K562 (cell line): ENCODE data around the gene LIN28A. TPM values are rescaled to one million over a fixed set of nuclear protein-coding genes. Genes with fewer than 3 reads are reported as not detected.

Experiments
- GABPB2 ChIP-seq: fragments of 250-450 bp; sonication (Bioruptor Pico); conservative IDR thresholded peaks from 2 replicates; pipeline ENCODE4 v1.5.1; 2021; ENCODE audit warnings: mild to moderate bottlenecking
- GTF2A2 ChIP-seq: IDR thresholded peaks from 2 replicates; pipeline ENCODE4 v1.6.1; 2016; ENCODE audit warnings: mild to moderate bottlenecking, missing genetic modification characterization, missing compliant biosample characterization
- HEY1 ChIP-seq: fragments of 250-450 bp; sonication (Bioruptor Pico); IDR thresholded peaks from 2 replicates; pipeline ENCODE4 v1.5.0; 2020; ENCODE audit warnings: mild to moderate bottlenecking, moderate library complexity, borderline replicate concordance
- KAT7 ChIP-seq: sonication (generic); formaldehyde crosslinking; IDR thresholded peaks from 2 replicates; pipeline ENCODE4 v1.8.0; 2022; ENCODE audit warnings: missing genetic modification reagents, mild to moderate bottlenecking, borderline replicate concordance
- KDM4B ChIP-seq, 2 experiments: fragments of 450-650 bp in 1 of 2; sonication (generic) in 1 of 2; IDR thresholded peaks; 2 replicates each; pipeline ENCODE4 v1.6.1; 2016 to 2017; ENCODE audit warnings: borderline replicate concordance in 2 of 2, antibody characterized with exemption in 1 of 2, low read depth in 1 of 2, mild to moderate bottlenecking in 1 of 2
- KLF16 ChIP-seq: IDR thresholded peaks from 2 replicates; pipeline ENCODE4 v1.6.1; 2016; ENCODE audit warnings: antibody characterized with exemption
- MAZ ChIP-seq, 2 experiments: fragments of 450-650 bp in 1 of 2; sonication (generic) in 1 of 2; formaldehyde crosslinking; IDR thresholded peaks in 1 of 2; conservative IDR thresholded peaks in 1 of 2; 2 replicates each; pipeline versions ENCODE4 v1.4.0 to v1.5.0; 2020; ENCODE audit warnings: mild to moderate bottlenecking in 1 of 2, missing genetic modification reagents in 1 of 2
- POLR2G ChIP-seq: fragments of 200-400 bp; formaldehyde crosslinking; IDR thresholded peaks from 2 replicates; pipeline ENCODE4 v1.6.1; 2017; ENCODE audit warnings: low read depth, mild to moderate bottlenecking, antibody characterized with exemption, low read length, moderate library complexity
- PRPF4 ChIP-seq: fragments of 200-400 bp; formaldehyde crosslinking; IDR thresholded peaks from one replicate; pipeline ENCODE4 v1.6.1; 2017; ENCODE audit warnings: low read length, low read depth, mild to moderate bottlenecking; ENCODE audit not compliant: insufficient read depth, poor library complexity, severe bottlenecking
- RB1 ChIP-seq: fragments of 450-650 bp; IDR thresholded peaks from 2 replicates; pipeline ENCODE4 v1.6.1; 2017; ENCODE audit warnings: low read depth, mild to moderate bottlenecking
- RBM25 ChIP-seq: fragments of 200-400 bp; formaldehyde crosslinking; IDR thresholded peaks from 2 replicates; pipeline ENCODE4 v1.6.1; 2018; ENCODE audit warnings: low read length, low read depth, moderate library complexity; ENCODE audit not compliant: severe bottlenecking
- RHOXF2B ChIP-seq: fragments of 250-450 bp; sonication (Bioruptor Pico); conservative IDR thresholded peaks from 2 replicates; pipeline ENCODE4 v1.5.1; 2021
- TAF7 ChIP-seq: fragments of 450-650 bp; IDR thresholded peaks from 2 replicates; pipeline ENCODE4 v1.6.1; 2016; ENCODE audit warnings: missing genetic modification characterization, missing compliant biosample characterization
- TBP ChIP-seq: optimal IDR thresholded peaks from 2 replicates; pipeline ENCODE3; 2011; ENCODE audit warnings: low read depth, low read length, improper control_type of control experiment
- TCF3 ChIP-seq: sonication (generic); formaldehyde crosslinking; IDR thresholded peaks from 2 replicates; pipeline ENCODE4 v1.4.0; 2020; ENCODE audit warnings: mild to moderate bottlenecking, missing genetic modification reagents
- TOE1 ChIP-seq, 2 experiments: fragments of 450-650 bp in 1 of 2; sonication (generic) in 1 of 2; formaldehyde crosslinking in 1 of 2; IDR thresholded peaks; 2 replicates each; pipeline versions ENCODE4 v1.7.1 to v1.8.0; 2016 to 2022; ENCODE audit warnings: borderline replicate concordance in 2 of 2, mild to moderate bottlenecking in 2 of 2, antibody characterized with exemption in 1 of 2, inconsistent platforms in 1 of 2, low read depth in 1 of 2, missing genetic modification reagents in 1 of 2, moderate library complexity in 1 of 2
- U2AF2 ChIP-seq: fragments of 200-400 bp; formaldehyde crosslinking; optimal IDR thresholded peaks from 2 replicates; pipeline ENCODE3; 2017; ENCODE audit warnings: low read depth, mild to moderate bottlenecking, low read length
- ZNF24 ChIP-seq: fragments of 450-650 bp; IDR thresholded peaks from 2 replicates; pipeline ENCODE4 v1.6.1; 2016
- ZNF347 ChIP-seq: fragments of 450-650 bp; formaldehyde crosslinking; IDR thresholded peaks from 2 replicates; pipeline ENCODE4 v1.4.0; 2020; ENCODE audit warnings: low read depth, mild to moderate bottlenecking, moderate library complexity
- ZNF431 ChIP-seq: sonication (generic); formaldehyde crosslinking; IDR thresholded peaks from 2 replicates; pipeline ENCODE4 v1.8.0; 2022; ENCODE audit warnings: mild to moderate bottlenecking, missing genetic modification reagents
- ZNF561 ChIP-seq: fragments of 450-650 bp; formaldehyde crosslinking; conservative IDR thresholded peaks from 2 replicates; pipeline ENCODE4 v1.4.0; 2020; ENCODE audit warnings: mild to moderate bottlenecking, moderate library complexity
- ZNF584 ChIP-seq: fragments of 200-800 bp; sonication (Bioruptor generic); IDR thresholded peaks from 2 replicates; pipeline ENCODE4 v1.6.1; 2016; ENCODE audit warnings: low read depth, mild to moderate bottlenecking, missing genetic modification characterization, missing compliant biosample characterization
- ZNF780A ChIP-seq: fragments of 250-450 bp; sonication (Bioruptor Pico); IDR thresholded peaks from 2 replicates; pipeline ENCODE4 v1.5.0; 2021; ENCODE audit warnings: mild to moderate bottlenecking
- polyA plus RNA-seq, 8 experiments: library from polyadenylated mRNA; depleted of rRNA in 4 of 8; stranded (reverse) in 5 of 8; unstranded in 3 of 8; fragments of >200 nt; fragmentation: Nextera tagmentation in 2 of 8; fragmentation: Illumina TruSeq in 1 of 8; extraction: Ambion mirVana in 2 of 8; extraction: Trizol in 1 of 8; gene quantifications; 2 replicates each; pipeline versions ENCODE4 v1.2.1 to v1.2.3, GENCODE V29; 2011 to 2014; ENCODE audit warnings: inconsistent platforms in 1 of 8, missing spikeins in 1 of 8
- total RNA-seq, 7 experiments: library from RNA; depleted of rRNA in 6 of 7; stranded (reverse); fragments of >200 nt in 6 of 7; fragmentation: Illumina TruSeq in 2 of 7; extraction: Trizol in 2 of 7; gene quantifications; 2 replicates each; pipeline versions ENCODE4 v1.2.1 to v1.2.3, GENCODE V29; 2011 to 2021; ENCODE audit warnings: low replicate concordance in 1 of 7
- TF ChIP-seq, protein P1 (sequence below): sonication (generic); formaldehyde crosslinking; IDR thresholded peaks from 2 replicates; pipeline ENCODE4 v1.8.1; 2023; ENCODE audit warnings: mild to moderate bottlenecking, missing genetic modification reagents
- TF ChIP-seq, protein P2 (sequence below): fragments of 250-450 bp; sonication (Bioruptor Pico); IDR thresholded peaks from 2 replicates; pipeline ENCODE4 v1.9.0; 2021; ENCODE audit warnings: mild to moderate bottlenecking, inconsistent platforms

The LIN28A gene
- total and polyA plus RNA-seq, 9 of the 15 experiments (the other 6 are each of a cell fraction or from before 2014, with no cell fraction given), result 0.80 to 5.4 (median 3.9) TPM

DNA sequence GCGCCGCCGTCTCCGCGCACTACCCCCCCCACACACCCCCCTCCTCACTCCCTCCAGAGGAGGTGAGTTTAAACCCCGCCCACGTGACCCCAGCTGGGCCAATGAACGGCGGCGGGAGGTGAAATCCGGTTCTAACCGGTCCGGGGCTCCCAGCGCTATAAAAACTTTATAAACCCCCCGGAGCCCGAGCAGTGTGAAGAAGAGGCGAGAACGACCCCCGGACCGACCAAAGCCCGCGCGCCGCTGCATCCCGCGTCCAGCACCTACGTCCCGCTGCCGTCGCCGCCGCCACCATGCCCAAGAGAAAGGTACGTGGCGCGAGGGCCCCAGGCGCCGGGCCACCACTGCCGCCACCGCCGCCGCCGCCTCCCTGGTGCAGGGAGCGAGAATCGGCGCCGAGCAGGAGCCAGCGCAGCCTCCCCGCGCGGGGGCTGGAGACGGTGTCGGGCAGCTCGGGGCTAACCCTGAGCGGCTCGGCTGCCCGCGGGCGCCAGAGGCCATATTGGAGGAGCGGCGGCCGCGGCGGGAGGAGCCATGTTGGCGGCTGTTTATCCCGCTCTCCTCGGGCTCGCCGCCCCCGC lies 61.8 kb downstream of the LIN28A start, which contains the start of gene HMGN2 (continued):
- TF ChIP-seq, protein P1, sequence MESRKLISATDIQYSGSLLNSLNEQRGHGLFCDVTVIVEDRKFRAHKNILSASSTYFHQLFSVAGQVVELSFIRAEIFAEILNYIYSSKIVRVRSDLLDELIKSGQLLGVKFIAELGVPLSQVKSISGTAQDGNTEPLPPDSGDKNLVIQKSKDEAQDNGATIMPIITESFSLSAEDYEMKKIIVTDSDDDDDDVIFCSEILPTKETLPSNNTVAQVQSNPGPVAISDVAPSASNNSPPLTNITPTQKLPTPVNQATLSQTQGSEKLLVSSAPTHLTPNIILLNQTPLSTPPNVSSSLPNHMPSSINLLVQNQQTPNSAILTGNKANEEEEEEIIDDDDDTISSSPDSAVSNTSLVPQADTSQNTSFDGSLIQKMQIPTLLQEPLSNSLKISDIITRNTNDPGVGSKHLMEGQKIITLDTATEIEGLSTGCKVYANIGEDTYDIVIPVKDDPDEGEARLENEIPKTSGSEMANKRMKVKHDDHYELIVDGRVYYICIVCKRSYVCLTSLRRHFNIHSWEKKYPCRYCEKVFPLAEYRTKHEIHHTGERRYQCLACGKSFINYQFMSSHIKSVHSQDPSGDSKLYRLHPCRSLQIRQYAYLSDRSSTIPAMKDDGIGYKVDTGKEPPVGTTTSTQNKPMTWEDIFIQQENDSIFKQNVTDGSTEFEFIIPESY (CRISPR knock-in tag), result peak; percentile 50; the same call in 1 of the 2 replicates
- TF ChIP-seq KDM4B (IDR thresholded peaks at IDR 0.05; ENCODE audit: borderline replicate concordance in 2 of 2, low read depth in 1 of 2), result 0 out of 4 replicates have a peak, but pooled peaks of 1 of the 2 experiments have one; percentile 48
- TF ChIP-seq ZNF561 (CRISPR knock-in tag), result no peak
- TF ChIP-seq ZNF24, result no peak
- TF ChIP-seq RBM25, result peak; percentile 13
- peak; percentile 52; the same call in 1 of the 2 replicates for TF ChIP-seq TAF7 (tag)
- peak; percentile 97 for TF ChIP-seq KAT7 (CRISPR knock-in tag)
- TF ChIP-seq HEY1 (CRISPR knock-in tag), result no peak
- TF ChIP-seq U2AF2, result no peak
- peak; percentile 80; the same call in 1 of the 2 replicates for TF ChIP-seq ZNF584 (CRISPR knock-in tag)
- no peak for TF ChIP-seq RHOXF2B (CRISPR knock-in tag)
- TF ChIP-seq TCF3 (CRISPR knock-in tag), result peak; percentile 24; the same call in 1 of the 2 replicates
- no peak for TF ChIP-seq ZNF780A
- peak; percentile 89 for TF ChIP-seq KLF16
- TF ChIP-seq, protein P2, sequence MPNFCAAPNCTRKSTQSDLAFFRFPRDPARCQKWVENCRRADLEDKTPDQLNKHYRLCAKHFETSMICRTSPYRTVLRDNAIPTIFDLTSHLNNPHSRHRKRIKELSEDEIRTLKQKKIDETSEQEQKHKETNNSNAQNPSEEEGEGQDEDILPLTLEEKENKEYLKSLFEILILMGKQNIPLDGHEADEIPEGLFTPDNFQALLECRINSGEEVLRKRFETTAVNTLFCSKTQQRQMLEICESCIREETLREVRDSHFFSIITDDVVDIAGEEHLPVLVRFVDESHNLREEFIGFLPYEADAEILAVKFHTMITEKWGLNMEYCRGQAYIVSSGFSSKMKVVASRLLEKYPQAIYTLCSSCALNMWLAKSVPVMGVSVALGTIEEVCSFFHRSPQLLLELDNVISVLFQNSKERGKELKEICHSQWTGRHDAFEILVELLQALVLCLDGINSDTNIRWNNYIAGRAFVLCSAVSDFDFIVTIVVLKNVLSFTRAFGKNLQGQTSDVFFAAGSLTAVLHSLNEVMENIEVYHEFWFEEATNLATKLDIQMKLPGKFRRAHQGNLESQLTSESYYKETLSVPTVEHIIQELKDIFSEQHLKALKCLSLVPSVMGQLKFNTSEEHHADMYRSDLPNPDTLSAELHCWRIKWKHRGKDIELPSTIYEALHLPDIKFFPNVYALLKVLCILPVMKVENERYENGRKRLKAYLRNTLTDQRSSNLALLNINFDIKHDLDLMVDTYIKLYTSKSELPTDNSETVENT (CRISPR knock-in tag), result peak; percentile 72; the same call in 1 of the 2 replicates
- peak; percentile 86; the same call in 1 of the 2 replicates for TF ChIP-seq TOE1 (IDR thresholded peaks at IDR 0.05; ENCODE audit: borderline replicate concordance)
- no peak for TF ChIP-seq TOE1 (CRISPR knock-in tag; IDR thresholded peaks at IDR 0.05; ENCODE audit: borderline replicate concordance, low read depth)
- TF ChIP-seq POLR2G, result peak; percentile 89
- peak in 1 of 2 experiments; percentile 72; a peak in 3 of 4 replicates for TF ChIP-seq MAZ (CRISPR knock-in tag; conservative IDR thresholded peaks at IDR 0.05 in 1 of 2, IDR thresholded peaks at IDR 0.05 in 1 of 2)
- peak; percentile 85 for TF ChIP-seq GTF2A2
- peak; percentile 58 for TF ChIP-seq PRPF4
- TF ChIP-seq ZNF431 (CRISPR knock-in tag), result peak; percentile 19; the same call in 1 of the 2 replicates
- 0 out of 2 replicates have a peak, but pooled peaks have one; percentile 36 for TF ChIP-seq GABPB2 (CRISPR knock-in tag)
- TF ChIP-seq TBP, result peak; percentile 88
- TF ChIP-seq RB1, result peak; percentile 73
- TF ChIP-seq ZNF347, result no peak
